Pancreas (tissue), 10 donors: ENCODE results near the gene LANCL1. TPM values are rescaled to one million over a fixed set of nuclear protein-coding genes. Genes with fewer than 3 reads are reported as not detected.

Experiments used
- ATAC-seq, 4 donors: fragments of 200-7000 bp; cut with Tn5 transposase; one replicate each; pipeline versions ENCODE4 v1.8.0 to v1.9.1; 2020; ENCODE audit warnings: mild to moderate bottlenecking in 4 of 4, moderate library complexity in 4 of 4
- DNase-seq, 6 donors: peaks; one replicate each; pipeline ENCODE4 v3.0.0-alpha.2; 2020
- FAIRE-seq: peaks from 2 replicates; lab custom pipeline; 2012; peaks lifted over from hg19 to GRCh38; lab: Jason Lieb, UNC
- H3K27ac ChIP-seq, 4 donors: fragments of 200-600 bp; sonication (generic); 1 replicate in 3 of 4; 2 replicates in 1 of 4; pipeline versions ENCODE4 v1.5.0 to v1.8.0; 2020
- H3K27me3 ChIP-seq, 4 donors: fragments of 200-600 bp; one replicate each; pipeline ENCODE4 v1.8.0; 2021
- H3K36me3 ChIP-seq, 3 donors: fragments of 200-600 bp; sonication (generic) in 1 of 3; one replicate each; pipeline versions ENCODE4 v1.5.0 to v1.8.0; 2020 to 2021
- H3K4me1 ChIP-seq, 3 donors: fragments of 200-600 bp; one replicate each; pipeline ENCODE4 v1.8.0; 2021
- H3K4me3 ChIP-seq, 4 donors: fragments of 200-600 bp; sonication (generic) in 2 of 4; one replicate each; pipeline versions ENCODE4 v1.5.0 to v1.8.0; 2020 to 2021
- H3K9me3 ChIP-seq, 4 donors: fragments of 200-600 bp; one replicate each; pipeline ENCODE4 v1.8.0; 2021
- CTCF ChIP-seq, 4 donors: fragments of 200-600 bp; sonication (generic) in 3 of 4; IDR thresholded peaks; one replicate each; pipeline versions ENCODE4 v1.5.0 to v1.8.0; 2021; ENCODE audit warnings: antibody characterized with exemption in 4 of 4
- WGBS, 2 donors: extraction: QIAGEN DNeasy Blood & Tissue Kit; methylation state at CpG; one replicate each; pipeline ENCODE4 v1.1.7; 2013; 5-methylcytosine and 5-hydroxymethylcytosine counted together
- intact Hi-C, 3 donors: fragments of 100-400 bp; cut with DNase I; formaldehyde crosslinking; loops; one replicate each; pipeline versions ENCODE4 v1.11.1 to v1.14.2; 2022
- polyA plus RNA-seq, 2 donors: library from polyadenylated mRNA; stranded (reverse); fragments of 200-250 nt; gene quantifications; one replicate each; pipeline ENCODE4 v1.2.3, GENCODE V29; 2013
- total RNA-seq, 6 donors: library from RNA; stranded (reverse); fragmentation: NEBNext Ultra II Directional in 4 of 6; extraction: Animal tissue kit (Norgen Biotek cat#: 25700) in 4 of 6; gene quantifications; one replicate each; pipeline versions ENCODE4 v1.2.1 to v1.2.4, GENCODE V29; 2021 to 2023
- donor health status: healthy with polysubstance abuse.
- donor health status: DM: no; HTN: no; CAD: no; lungs with moderate emphysema.
- donor health status: DM: no; HTN: no; CAD: no.
- donor health status: control.
- donor health status: control.
- donor health status: Bipolar disorder and iron deficiency.
- donor health status: DM: yes; HTN: yes; CAD: no.
- donor health status: DM: no; HTN: no; CAD: no.
- donor health status: DM: no; HTN: no; CAD: no.
- donor health status: DM: yes; HTN: yes; CAD: no.

Gene LANCL1
- total and polyA plus RNA-seq, 8 donors, result 6.0 to 25.0 (median 18.2) TPM

- Histone ChIP-seq H3K9me3 (no peaks in the 10 kb centered on the region), H3K27ac (no peak overlapping the region), H3K4me3 (no peak overlapping the region), H3K4me1 (peaks cover 0 to 9% (median 4%) of the 10 kb centered on the region in 3 donors), H3K36me3 (no peaks in the 10 kb centered on the region), H3K27me3 (no peaks in the 10 kb centered on the region)
- 95 to 97% methylated on average over 2 of the region's 2 CpGs for WGBS, 2 donors
- intact Hi-C loops, result no loop called here
- no peak for TF ChIP-seq CTCF (IDR thresholded peaks at IDR 0.05)
- ATAC-seq, result no peak
- no peak for FAIRE-seq
- DNase-seq, result no peak
Measured at GRCh38 chr2:210478661-210479060, 2.1 kb upstream of the LANCL1 start.

GRCh38 chr2:210477496-210477895 is 937 bp upstream of the LANCL1 start:
- H3K4me3 ChIP-seq, result peak overlapping the region in 1 of 4 donors; percentile 89
- DNase-seq, result no peak
- intact Hi-C loops, result no loop called here
- no peaks in the 10 kb centered on the region for H3K9me3 ChIP-seq
- H3K27me3 ChIP-seq, result no peaks in the 10 kb centered on the region
- WGBS, 2 donors, result 76 to 77% methylated on average over 3 of the region's 3 CpGs
- peaks cover 0 to 9% (median 4%) of the 10 kb centered on the region in 3 donors for H3K4me1 ChIP-seq
- ATAC-seq, result peak in 2 of 4 donors; percentile 40 to 44
- H3K36me3 ChIP-seq, result no peaks in the 10 kb centered on the region
- H3K27ac ChIP-seq, result no peak overlapping the region
- FAIRE-seq, result no peak
- no peak for TF ChIP-seq CTCF (IDR thresholded peaks at IDR 0.05)

DNA sequence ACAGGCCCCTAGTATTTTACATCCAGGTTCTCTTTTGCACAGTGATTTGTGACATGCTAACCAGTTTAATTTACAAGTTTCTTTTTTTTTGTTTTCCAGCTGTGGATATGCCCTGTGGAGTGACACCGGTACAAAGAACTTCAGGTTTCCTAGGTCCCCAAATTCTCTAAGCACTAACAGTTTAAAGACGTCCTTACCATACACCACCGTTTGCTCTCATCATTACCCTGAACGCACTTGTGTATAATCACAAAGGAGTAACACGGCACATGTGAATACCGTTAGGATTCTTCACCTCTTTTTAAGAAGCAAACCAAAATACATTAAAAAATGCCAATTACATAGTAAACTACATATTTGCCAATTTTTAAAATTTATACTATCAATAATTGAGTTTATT is 853 bp downstream of the LANCL1 start:
- WGBS, 2 donors, result 15 to 20% methylated on average over 6 of the region's 6 CpGs
- TF ChIP-seq CTCF (IDR thresholded peaks at IDR 0.05), result no peak
- no peaks in the 10 kb centered on the region for H3K27me3 ChIP-seq
- ATAC-seq (peak in 2 of 4 donors; percentile 23 to 47), FAIRE-seq (no peak), DNase-seq (no peak)
- no peak overlapping the region for H3K27ac ChIP-seq
- peaks cover 0 to 9% (median 4%) of the 10 kb centered on the region in 3 donors for H3K4me1 ChIP-seq
- H3K36me3 ChIP-seq, result peaks cover 0 to 11% (median 0%) of the 10 kb centered on the region in 3 donors
- peak overlapping the region; percentile 60 to 89 (median 80) for H3K4me3 ChIP-seq
- intact Hi-C loops, result no loop called here
- no peaks in the 10 kb centered on the region for H3K9me3 ChIP-seq

DNA sequence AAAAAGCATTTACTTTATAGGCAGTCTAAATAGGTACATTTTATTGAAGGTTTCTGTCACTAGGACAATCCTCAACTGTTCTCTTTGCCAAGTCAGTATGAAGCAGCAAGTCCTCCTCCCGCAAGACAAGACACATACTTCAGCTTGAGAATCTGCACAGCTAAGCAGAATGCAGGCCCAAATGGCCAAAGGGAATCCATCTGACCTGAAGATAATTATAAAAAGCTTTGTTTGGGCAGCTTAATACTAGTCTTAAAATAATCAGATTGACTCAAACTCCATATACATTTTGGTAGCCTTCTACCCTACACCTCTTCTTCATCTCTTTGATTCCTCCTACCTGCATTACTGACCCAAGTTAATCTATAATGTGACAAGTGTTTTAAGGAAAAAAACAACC is 1.8 kb downstream of the LANCL1 start:
- WGBS, 2 donors, result 96% methylated on average over 1 of the region's 1 CpG
- DNase-seq (no peak), FAIRE-seq (no peak), ATAC-seq (no peak)
- Histone ChIP-seq H3K27me3 (no peaks in the 10 kb centered on the region), H3K27ac (no peak overlapping the region), H3K4me1 (peaks cover 0 to 9% (median 4%) of the 10 kb centered on the region in 3 donors), H3K36me3 (peaks cover 0 to 11% (median 0%) of the 10 kb centered on the region in 3 donors), H3K9me3 (no peaks in the 10 kb centered on the region), H3K4me3 (no peak overlapping the region)
- intact Hi-C loops, result no loop called here
- no peak for TF ChIP-seq CTCF (IDR thresholded peaks at IDR 0.05)

DNA sequence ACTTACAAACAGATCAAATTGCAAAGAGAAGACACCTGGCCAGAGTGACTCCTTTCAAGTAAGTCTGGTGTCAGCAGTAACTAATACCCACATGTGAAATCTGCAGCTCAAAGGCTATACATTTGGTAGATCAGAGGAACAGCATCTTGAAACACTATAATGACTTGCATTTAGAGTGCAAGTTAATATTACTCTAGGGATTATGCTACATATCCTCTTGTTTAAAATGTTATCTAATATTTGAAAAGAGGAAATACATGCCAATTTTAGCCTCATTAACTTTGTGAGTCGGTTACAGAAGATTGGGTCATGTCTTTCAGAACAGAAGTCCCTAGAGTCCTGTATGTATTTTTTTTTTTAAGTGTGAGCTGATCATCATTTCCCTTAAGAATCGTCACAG is 15.2 kb downstream of the LANCL1 start:
- H3K27me3 ChIP-seq, result no peaks in the 10 kb centered on the region
- no peak for TF ChIP-seq CTCF (IDR thresholded peaks at IDR 0.05)
- no peak overlapping the region for H3K27ac ChIP-seq
- DNase-seq (no peak), ATAC-seq (no peak), FAIRE-seq (no peak)
- H3K36me3 ChIP-seq, result peaks cover 0 to 5% (median 0%) of the 10 kb centered on the region in 3 donors
- H3K4me1 ChIP-seq, result no peaks in the 10 kb centered on the region
- intact Hi-C loops, result no loop called here
- WGBS, 2 donors, result 53 to 54% methylated on average over 2 of the region's 2 CpGs
- no peak overlapping the region for H3K4me3 ChIP-seq
- no peaks in the 10 kb centered on the region for H3K9me3 ChIP-seq
